Right lobe of liver (tissue), 6 donors: ENCODE data around the gene HOXD4. TPM values are rescaled to one million over a fixed set of nuclear protein-coding genes. Genes with fewer than 3 reads are reported as not detected.

Experiments
- ATAC-seq, 4 donors: fragments of 200-7000 bp; cut with Tn5 transposase; one replicate each; pipeline ENCODE4 v1.9.1; 2020; ENCODE audit warnings: mild to moderate bottlenecking in 4 of 4, moderate library complexity in 4 of 4
- DNase-seq, 3 donors: peaks; one replicate each; pipeline ENCODE4 v3.0.0-alpha.2; 2020
- H3K27ac ChIP-seq, 3 donors: fragments of 200-600 bp; one replicate each; pipeline ENCODE4 v1.8.0; 2022
- H3K27me3 ChIP-seq, 2 donors: fragments of 200-600 bp; one replicate each; pipeline ENCODE4 v1.8.0; 2022
- H3K36me3 ChIP-seq, 4 donors: fragments of 200-600 bp; sonication (generic) in 1 of 4; one replicate each; pipeline versions ENCODE4 v1.5.1 to v1.8.0; 2017 to 2022; ENCODE audit warnings: control low read depth in 1 of 4
- H3K4me1 ChIP-seq, 4 donors: fragments of 200-600 bp; sonication (generic) in 1 of 4; one replicate each; pipeline versions ENCODE4 v1.5.1 to v1.8.0; 2017 to 2022; ENCODE audit warnings: control low read depth in 1 of 4
- H3K4me3 ChIP-seq, 3 donors: fragments of 200-600 bp; one replicate each; pipeline ENCODE4 v1.8.0; 2022
- H3K9me3 ChIP-seq, 4 donors: fragments of 200-600 bp; sonication (generic) in 1 of 4; one replicate each; pipeline versions ENCODE4 v1.5.1 to v1.8.0; 2017 to 2022; ENCODE audit warnings: control low read depth in 1 of 4
- CTCF ChIP-seq, 4 donors: fragments of 200-600 bp in 3 of 4; fragments of 450-650 bp in 1 of 4; IDR thresholded peaks; one replicate each; pipeline versions ENCODE4 v1.5.1 to v1.8.0; 2016 to 2022; ENCODE audit warnings: antibody characterized with exemption in 4 of 4, mild to moderate bottlenecking in 2 of 4
- POLR2A ChIP-seq: fragments of 450-650 bp; IDR thresholded peaks from one replicate; pipeline ENCODE4 v1.6.1; 2017; ENCODE audit warnings: antibody characterized with exemption, mild to moderate bottlenecking
- whole genome bisulfite sequencing: methylation state at CpG from one replicate; pipeline ENCODE4 v1.1.6; 2018; ENCODE audit warnings: low coverage, low lambda C conversion rate; ENCODE audit not compliant: insufficient coverage; ENCODE audit errors: missing lambda C conversion rate; 5-methylcytosine and 5-hydroxymethylcytosine counted together
- intact Hi-C, 2 donors: fragments of 100-400 bp; cut with DNase I; formaldehyde crosslinking; loops; one replicate each; pipeline versions ENCODE4 v1.11.2 to v1.14.1; 2022
- total RNA-seq, 6 experiments: library from RNA; depleted of rRNA in 2 of 6; stranded (reverse); fragments of >200 nt in 2 of 6; fragmentation: NEBNext Ultra II Directional in 3 of 6; extraction: Animal tissue kit (Norgen Biotek cat#: 25700) in 3 of 6; gene quantifications; one replicate each; pipeline versions ENCODE4 v1.1.0 to v1.2.4, GENCODE V29; 2016 to 2023
- donor health status: DM: no; HTN: yes; CAD: no.
- donor health status: DM: no; HTN: no; CAD: no.
- donor health status: DM: no; HTN: no; CAD: no.
- donor health status: DM: no; HTN: yes; CAD: no.
- donor health status: DM: no; HTN: yes; CAD: no.

Gene HOXD4
- total RNA-seq, 6 experiments from 2014 or later, result not detected

- Histone ChIP-seq H3K27me3 (peaks cover 18 to 52% of the 10 kb centered on the region in 2 donors), H3K9me3 (no peaks in the 10 kb centered on the region), H3K4me1 (no peaks in the 10 kb centered on the region), H3K36me3 (no peaks in the 10 kb centered on the region), H3K4me3 (no peak overlapping the region), H3K27ac (no peak overlapping the region)
- DNase-seq (no peak), ATAC-seq (no peak)
- intact Hi-C loops, result no loop called here
- TF ChIP-seq CTCF (IDR thresholded peaks at IDR 0.05) (no peak), POLR2A (no peak)
- 17% methylated on average over 2 of the region's 12 CpGs for WGBS
These were observed 26.3 kb downstream of the HOXD4 start for GRCh38 chr2:176177580-176178037.

GRCh38 chr2:176178038-176178756, 26.8 kb downstream of the HOXD4 start:
- H3K4me3 ChIP-seq, result no peak overlapping the region
- peaks cover 18 to 46% of the 10 kb centered on the region in 2 donors for H3K27me3 ChIP-seq
- intact Hi-C loops, result no loop called here
- under 1% methylated on average over 20 of the region's 68 CpGs for WGBS
- DNase-seq (no peak), ATAC-seq (peak in 1 of 4 donors; percentile 37)
- H3K36me3 ChIP-seq, result no peaks in the 10 kb centered on the region
- no peaks in the 10 kb centered on the region for H3K9me3 ChIP-seq
- TF ChIP-seq POLR2A, result no peak
- no peak for TF ChIP-seq CTCF (IDR thresholded peaks at IDR 0.05)
- H3K27ac ChIP-seq, result no peak overlapping the region
- H3K4me1 ChIP-seq, result no peaks in the 10 kb centered on the region

GRCh38 chr2:176178757-176179295, 27.5 kb downstream of the HOXD4 start:
- H3K27ac ChIP-seq, result no peak overlapping the region
- no peaks in the 10 kb centered on the region for H3K9me3 ChIP-seq
- intact Hi-C loops, result no loop called here
- 2% methylated on average over 7 of the region's 7 CpGs for WGBS
- no peaks in the 10 kb centered on the region for H3K4me1 ChIP-seq
- peaks cover 13 to 40% of the 10 kb centered on the region in 2 donors for H3K27me3 ChIP-seq
- TF ChIP-seq CTCF (IDR thresholded peaks at IDR 0.05) (no peak), POLR2A (no peak)
- no peaks in the 10 kb centered on the region for H3K36me3 ChIP-seq
- DNase-seq (no peak), ATAC-seq (no peak)
- H3K4me3 ChIP-seq, result no peak overlapping the region

- no peaks in the 10 kb centered on the region for H3K4me1 ChIP-seq
- DNase-seq, result no peak
- no peaks in the 10 kb centered on the region for H3K9me3 ChIP-seq
- H3K36me3 ChIP-seq, result no peaks in the 10 kb centered on the region
- no peak for TF ChIP-seq CTCF (IDR thresholded peaks at IDR 0.05)
- no peak for TF ChIP-seq POLR2A
- peaks cover 5 to 25% of the 10 kb centered on the region in 2 donors for H3K27me3 ChIP-seq
- H3K27ac ChIP-seq, result no peak overlapping the region
- ATAC-seq, result no peak
- no peak overlapping the region for H3K4me3 ChIP-seq
- WGBS, result 40% methylated on average over 3 of the region's 3 CpGs
- intact Hi-C loops, result no loop called here
These were observed 30.2 kb downstream of the HOXD4 start for GRCh38 chr2:176181551-176181950.
